GM13976 (cell line): ENCODE data around the gene ZFYVE27.

Experiments used
- DNase-seq: peaks from one replicate; pipeline ENCODE4 v3.0.0; 2012; ENCODE audit warnings: low spot score
- CTCF ChIP-seq: IDR thresholded peaks from 2 replicates; pipeline ENCODE4 v1.5.1; 2012; ENCODE audit warnings: borderline replicate concordance, mild to moderate bottlenecking; ENCODE audit not compliant: insufficient read depth; ENCODE audit errors: extremely low read depth, missing control alignments, control extremely low read depth
- in situ Hi-C: fragments of 300-500 bp; cut with MboI; formaldehyde crosslinking; loops from one replicate; pipeline ENCODE4 v1.12.0; 2022; ENCODE audit warnings: low sequenced_read_pairs, mixed read lengths, inconsistent platforms; ENCODE audit not compliant: unreplicated experiment

The ZFYVE27 gene

GRCh38 chr10:97736403-97736901 lies 476 bp upstream of the ZFYVE27 start:
- no peak for DNase-seq
- TF ChIP-seq CTCF = no peak
- in situ Hi-C loops = no loop called here

- in situ Hi-C loops = no loop called here
- TF ChIP-seq CTCF = no peak
- no peak for DNase-seq
Measured at GRCh38 chr10:97737770-97738265, 890 bp downstream of the ZFYVE27 start.

- DNase-seq = no peak
- in situ Hi-C loops = no loop called here
- no peak for TF ChIP-seq CTCF
Measured at GRCh38 chr10:97738616-97739015, 1.7 kb downstream of the ZFYVE27 start.

- in situ Hi-C loops = no loop called here
- no peak for DNase-seq
- TF ChIP-seq CTCF = no peak
Measured at GRCh38 chr10:97740613-97741012, 3.7 kb downstream of the ZFYVE27 start.

GRCh38 chr10:97743169-97743943 lies 6.4 kb downstream of the ZFYVE27 start:
- no peak for TF ChIP-seq CTCF
- in situ Hi-C loops = no loop called here
- no peak for DNase-seq

GRCh38 chr10:97744405-97745035 lies 7.6 kb downstream of the ZFYVE27 start:
- no peak for TF ChIP-seq CTCF
- in situ Hi-C loops = no loop called here
- no peak for DNase-seq
